ENCODE results near the gene CDH4.

GRCh38 chr20:61587036-61587435 is 335.0 kb downstream of the CDH4 start:
- TF ChIP-seq CTCF (IDR thresholded peaks at IDR 0.05; ENCODE audit: borderline replicate concordance, extremely low read depth, low read length, poor library complexity, severe bottlenecking) = no peak
- no peak for TF ChIP-seq EZH2 (IDR thresholded peaks at IDR 0.05; ENCODE audit: borderline replicate concordance, low read depth, low read length, severe bottlenecking)
